Measurements from ENCODE around the gene NEK11.

Gene NEK11

DNA sequence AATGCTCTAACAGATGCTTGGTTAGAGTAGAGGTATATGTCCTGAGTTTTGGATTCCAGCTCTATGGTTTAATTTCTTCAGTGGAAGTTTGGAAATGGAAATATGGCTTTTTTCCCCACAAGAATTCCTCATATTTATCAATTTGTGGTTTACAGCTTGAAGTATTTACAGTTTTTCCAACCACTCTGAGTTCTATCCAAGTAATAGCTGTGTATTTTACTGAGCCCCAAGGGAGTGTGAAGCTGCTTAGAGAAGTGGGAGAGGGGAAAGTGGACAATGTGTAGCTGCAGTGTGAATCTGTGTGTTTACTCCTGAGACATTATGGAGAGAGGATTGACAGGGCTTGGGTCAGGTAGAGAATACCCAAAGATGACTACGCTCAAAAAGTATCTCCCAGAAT lies 54.5 kb downstream of the NEK11 start:
- no peaks in the 10 kb centered on the region for H3K27me3 ChIP-seq (ENCODE audit: insufficient read depth, low read length, poor library complexity)
- no peaks in the 10 kb centered on the region for H3K79me2 ChIP-seq (ENCODE audit: insufficient read depth, low read length)
- TF ChIP-seq CTCF (IDR thresholded peaks at IDR 0.05; ENCODE audit: borderline replicate concordance, extremely low read depth, low read length, poor library complexity, severe bottlenecking) = no peak
- TF ChIP-seq EZH2 (IDR thresholded peaks at IDR 0.05; ENCODE audit: borderline replicate concordance, low read depth, low read length, severe bottlenecking) = no peak
- H3K4me1 ChIP-seq (ENCODE audit: insufficient read depth, low read length) = no peaks in the 10 kb centered on the region
- H4K20me1 ChIP-seq (ENCODE audit: insufficient read depth, low read length) = no peaks in the 10 kb centered on the region
- H3K36me3 ChIP-seq (ENCODE audit: insufficient read depth, low read length) = no peaks in the 10 kb centered on the region
- H3K4me2 ChIP-seq (ENCODE audit: insufficient read depth, low read length) = no peak overlapping the region
- ATAC-seq (ENCODE audit: insufficient read depth, low read depth) (no peak), DNase-seq (no peak)
- no peak overlapping the region for H3K4me3 ChIP-seq (ENCODE audit: low read depth in 1 of 2, low read length in 2 of 2)
- H3K27ac ChIP-seq (ENCODE audit: low read length) = no peak overlapping the region
- no peak overlapping the region for H3K9ac ChIP-seq (ENCODE audit: low read depth, low read length)
- H2AFZ ChIP-seq (ENCODE audit: low read depth, low read length) = no peak overlapping the region
- no peaks in the 10 kb centered on the region for H3K9me3 ChIP-seq (ENCODE audit: insufficient read depth, low read length, severe bottlenecking)

- Histone ChIP-seq H3K4me3 (ENCODE audit: low read depth in 1 of 2, low read length in 2 of 2) (no peak overlapping the region), H3K9me3 (ENCODE audit: insufficient read depth, low read length, severe bottlenecking) (no peaks in the 10 kb centered on the region), H3K4me2 (ENCODE audit: insufficient read depth, low read length) (no peak overlapping the region), H3K27me3 (ENCODE audit: insufficient read depth, low read length, poor library complexity) (no peaks in the 10 kb centered on the region), H3K9ac (ENCODE audit: low read depth, low read length) (no peak overlapping the region), H4K20me1 (ENCODE audit: insufficient read depth, low read length) (no peaks in the 10 kb centered on the region), H3K36me3 (ENCODE audit: insufficient read depth, low read length) (no peaks in the 10 kb centered on the region), H3K79me2 (ENCODE audit: insufficient read depth, low read length) (no peaks in the 10 kb centered on the region), H3K4me1 (ENCODE audit: insufficient read depth, low read length) (no peaks in the 10 kb centered on the region), H3K27ac (ENCODE audit: low read length) (no peak overlapping the region), H2AFZ (ENCODE audit: low read depth, low read length) (no peak overlapping the region)
- TF ChIP-seq CTCF (IDR thresholded peaks at IDR 0.05; ENCODE audit: borderline replicate concordance, extremely low read depth, low read length, poor library complexity, severe bottlenecking) = no peak
- no peak for TF ChIP-seq EZH2 (IDR thresholded peaks at IDR 0.05; ENCODE audit: borderline replicate concordance, low read depth, low read length, severe bottlenecking)
- ATAC-seq (ENCODE audit: insufficient read depth, low read depth) (no peak), DNase-seq (no peak)
Measured at GRCh38 chr3:131082246-131082645, 55.6 kb downstream of the NEK11 start.

DNA sequence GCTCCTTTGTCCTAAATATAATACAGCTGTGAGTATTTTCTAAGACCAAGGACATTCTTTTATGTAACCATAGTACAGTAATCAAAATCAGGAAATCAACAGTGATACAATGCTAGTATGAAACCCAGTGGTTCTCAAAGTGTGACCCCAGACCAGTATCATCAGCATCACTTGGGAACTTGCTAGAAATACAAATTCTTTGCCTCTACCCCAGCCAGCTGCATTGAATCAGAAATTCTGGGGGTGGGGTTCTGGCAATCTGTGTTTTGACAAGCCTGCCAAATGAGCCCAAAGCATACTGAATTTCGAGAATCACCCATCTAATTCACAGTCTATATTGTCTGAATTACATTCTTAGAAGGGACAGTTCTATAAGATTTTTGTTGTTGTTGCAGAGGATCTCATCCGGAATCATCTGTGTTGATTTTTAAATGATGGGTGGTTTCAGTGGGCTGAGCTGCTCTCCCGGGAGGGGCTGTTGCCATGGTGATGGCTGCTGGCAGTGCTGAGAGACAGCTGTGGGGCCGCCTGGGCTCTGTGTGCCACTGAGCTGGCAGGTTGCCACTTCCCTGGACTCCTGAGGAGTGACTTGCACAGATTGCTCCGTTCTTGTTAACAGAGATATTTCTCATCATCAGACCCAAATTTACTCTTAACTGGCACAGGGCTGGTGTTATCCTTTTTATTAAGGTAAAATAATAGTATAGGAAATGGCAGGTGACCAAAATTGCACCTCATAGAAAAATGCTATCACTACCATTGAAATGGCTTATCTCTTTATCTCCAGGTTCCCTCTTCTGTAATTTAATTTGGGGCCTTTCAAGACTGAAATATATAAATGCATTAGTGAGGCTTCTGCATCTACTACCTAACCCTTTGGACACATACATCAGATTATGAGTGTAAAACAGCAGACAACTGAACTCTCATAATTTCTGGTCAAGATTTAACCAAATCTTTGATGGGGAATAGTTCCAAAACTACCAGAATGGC lies 56.5 kb downstream of the NEK11 start:
- Histone ChIP-seq H3K36me3 (ENCODE audit: insufficient read depth, low read length) (no peaks in the 10 kb centered on the region), H3K9ac (ENCODE audit: low read depth, low read length) (no peak overlapping the region), H3K27ac (ENCODE audit: low read length) (no peak overlapping the region), H3K79me2 (ENCODE audit: insufficient read depth, low read length) (no peaks in the 10 kb centered on the region), H4K20me1 (ENCODE audit: insufficient read depth, low read length) (no peaks in the 10 kb centered on the region), H3K4me1 (ENCODE audit: insufficient read depth, low read length) (no peaks in the 10 kb centered on the region), H3K9me3 (ENCODE audit: insufficient read depth, low read length, severe bottlenecking) (no peaks in the 10 kb centered on the region), H3K27me3 (ENCODE audit: insufficient read depth, low read length, poor library complexity) (no peaks in the 10 kb centered on the region), H3K4me2 (ENCODE audit: insufficient read depth, low read length) (no peak overlapping the region), H3K4me3 (ENCODE audit: low read depth in 1 of 2, low read length in 2 of 2) (no peak overlapping the region), H2AFZ (ENCODE audit: low read depth, low read length) (no peak overlapping the region)
- peak; percentile 62 for DNase-seq
- TF ChIP-seq EZH2 (IDR thresholded peaks at IDR 0.05; ENCODE audit: borderline replicate concordance, low read depth, low read length, severe bottlenecking) (no peak), CTCF (IDR thresholded peaks at IDR 0.05; ENCODE audit: borderline replicate concordance, extremely low read depth, low read length, poor library complexity, severe bottlenecking) (no peak)
- peak; percentile 67 for ATAC-seq (ENCODE audit: insufficient read depth, low read depth)

Data from DND-41 (cell line).